H1 (cell line): Measurements from ENCODE around the gene SLC22A23. TPM values are rescaled to one million over a fixed set of nuclear protein-coding genes. Genes with fewer than 3 reads are reported as not detected.
A peak's percentile ranks its signal among the peaks of the same experiment; 100 is the strongest.

Source experiments
- CTCF ChIA-PET: fragments of 300-600 bp; sonication (Branson Sonifier 250); formaldehyde crosslinking; loops from one replicate; lab custom pipeline; 2021; ENCODE audit not compliant: partially characterized antibody; lab: Charles Lee
- POLR2A ChIA-PET: fragments of 300-600 bp; sonication (Branson Sonifier 250); formaldehyde crosslinking; loops from one replicate; lab custom pipeline; 2021; ENCODE audit warnings: inconsistent platforms; ENCODE audit not compliant: partially characterized antibody; lab: Charles Lee
- DNase-seq, 2 experiments: peaks; one replicate each; pipeline versions ENCODE4 v3.0.0 to v3.0.0-alpha.2; 2010 to 2022; ENCODE audit warnings: low spot score in 2 of 2, low read depth in 1 of 2, mixed read lengths in 1 of 2
- FAIRE-seq: peaks from 2 replicates; lab custom pipeline; 2011; peaks lifted over from hg19 to GRCh38; lab: Jason Lieb, UNC
- H2AFZ ChIP-seq: 2 replicates; pipeline ENCODE4 v1.8.1; 2012; ENCODE audit warnings: low read length, inconsistent platforms
- H2AK5ac ChIP-seq: 2 replicates; pipeline ENCODE4 v1.6.1; 2013; ENCODE audit warnings: low read depth, low read length
- H2BK120ac ChIP-seq: replicated peaks from 2 replicates; pipeline ENCODE3; 2013; ENCODE audit warnings: low read depth, low read length, inconsistent platforms
- H2BK12ac ChIP-seq: 2 replicates; pipeline ENCODE4 v1.6.1; 2013; ENCODE audit warnings: low read depth, low read length
- H2BK15ac ChIP-seq: 2 replicates; pipeline ENCODE4 v1.6.1; 2013; ENCODE audit warnings: low read length
- H2BK20ac ChIP-seq: 2 replicates; pipeline ENCODE4 v1.6.1; 2013; ENCODE audit warnings: low read length
- H2BK5ac ChIP-seq: 2 replicates; pipeline ENCODE4 v1.6.1; 2013; ENCODE audit warnings: low read depth, low read length
- H3K14ac ChIP-seq: 2 replicates; pipeline ENCODE4 v1.6.1; 2013; ENCODE audit warnings: inconsistent platforms; ENCODE audit not compliant: insufficient read length
- H3K18ac ChIP-seq: 2 replicates; pipeline ENCODE4 v1.6.1; 2013; ENCODE audit warnings: low read length; ENCODE audit errors: extremely low read depth
- H3K23ac ChIP-seq: 2 replicates; pipeline ENCODE4 v1.6.1; 2013; ENCODE audit warnings: inconsistent platforms; ENCODE audit not compliant: insufficient read length
- H3K23me2 ChIP-seq: 2 replicates; pipeline ENCODE4 v1.6.1; 2013; ENCODE audit warnings: low read depth, low read length
- H3K27ac ChIP-seq: 2 replicates; pipeline ENCODE4 v1.6.1; 2011; ENCODE audit warnings: low read depth, low read length, inconsistent platforms
- H3K27me3 ChIP-seq, 4 experiments: replicated peaks in 1 of 4; 1 replicate in 1 of 4; 2 replicates in 3 of 4; pipeline versions ENCODE4 v1.6.1 to v1.8.1; 2011 to 2013; ENCODE audit warnings: low read length in 3 of 4, mild to moderate bottlenecking in 3 of 4, inconsistent platforms in 2 of 4, mixed read lengths in 2 of 4, moderate library complexity in 1 of 4; ENCODE audit not compliant: control insufficient read depth in 3 of 4, insufficient read depth in 3 of 4; ENCODE audit errors: extremely low read depth in 1 of 4
- H3K36me3 ChIP-seq, 4 experiments: 2 replicates each; pipeline versions ENCODE4 v1.6.1 to v1.8.1; 2011 to 2013; ENCODE audit warnings: mild to moderate bottlenecking in 4 of 4, low read length in 3 of 4, moderate library complexity in 2 of 4, control low read depth in 1 of 4, inconsistent platforms in 1 of 4; ENCODE audit not compliant: insufficient read depth in 4 of 4, control insufficient read depth in 2 of 4
- H3K4ac ChIP-seq: replicated peaks from 2 replicates; pipeline ENCODE3; 2013; ENCODE audit warnings: low read length, low read depth, mixed read lengths, inconsistent platforms; ENCODE audit not compliant: insufficient read length
- H3K4me1 ChIP-seq, 4 experiments: replicated peaks in 1 of 4; 1 replicate in 1 of 4; 2 replicates in 3 of 4; pipeline versions ENCODE4 v1.6.1 to v1.8.1; 2011 to 2013; ENCODE audit warnings: low read length in 3 of 4, inconsistent platforms in 2 of 4, mixed read lengths in 1 of 4; ENCODE audit not compliant: insufficient read depth in 4 of 4, control insufficient read depth in 3 of 4
- H3K4me2 ChIP-seq, 2 experiments: 2 replicates each; pipeline versions ENCODE4 v1.6.1 to v1.8.1; 2011 to 2013; ENCODE audit warnings: low read depth in 2 of 2, low read length in 2 of 2, control low read depth in 1 of 2, inconsistent platforms in 1 of 2, mild to moderate bottlenecking in 1 of 2; ENCODE audit not compliant: insufficient read depth in 1 of 2
- H3K4me3 ChIP-seq, 4 experiments: fragments of 200-600, 300-600 bp in 1 of 4; sonication (generic), shearing (Covaris generic), sonication (Bioruptor Twin) in 1 of 4; 2 replicates each; pipeline versions ENCODE4 v1.5.1 to v1.8.1; 2011 to 2016; ENCODE audit warnings: low read length in 4 of 4, low read depth in 3 of 4, control low read depth in 2 of 4, inconsistent platforms in 2 of 4, mild to moderate bottlenecking in 2 of 4, mixed read lengths in 1 of 4, moderate library complexity in 1 of 4; ENCODE audit not compliant: insufficient read depth in 2 of 4; ENCODE audit errors: extremely low read depth in 1 of 4
- H3K56ac ChIP-seq: replicated peaks from 2 replicates; pipeline ENCODE3; 2013; ENCODE audit warnings: low read depth, mild to moderate bottlenecking, mixed read lengths, low read length, inconsistent platforms; ENCODE audit not compliant: insufficient read length
- H3K79me1 ChIP-seq: 2 replicates; pipeline ENCODE4 v1.6.1; 2013; ENCODE audit warnings: low read depth, low read length, control low read depth
- H3K79me2 ChIP-seq, 2 experiments: 2 replicates each; pipeline versions ENCODE4 v1.6.1 to v1.8.1; 2012 to 2013; ENCODE audit warnings: low read length in 2 of 2, mild to moderate bottlenecking in 2 of 2, inconsistent platforms in 1 of 2; ENCODE audit not compliant: insufficient read depth in 2 of 2, control insufficient read depth in 1 of 2
- H3K9ac ChIP-seq, 4 experiments: replicated peaks in 1 of 4; 1 replicate in 1 of 4; 2 replicates in 3 of 4; pipeline versions ENCODE4 v1.6.1 to v1.8.1; 2011 to 2013; ENCODE audit warnings: low read depth in 3 of 4, low read length in 3 of 4, control low read depth in 2 of 4, mild to moderate bottlenecking in 2 of 4, moderate library complexity in 2 of 4, inconsistent platforms in 1 of 4; ENCODE audit errors: extremely low read depth in 1 of 4
- H3K9me3 ChIP-seq, 2 experiments: 2 replicates each; pipeline versions ENCODE4 v1.6.1 to v1.8.1; 2012 to 2013; ENCODE audit warnings: mild to moderate bottlenecking in 2 of 2, moderate library complexity in 2 of 2, control low read depth in 1 of 2, inconsistent platforms in 1 of 2, low read depth in 1 of 2, low read length in 1 of 2, mixed read lengths in 1 of 2; ENCODE audit not compliant: insufficient read depth in 2 of 2
- H4K20me1 ChIP-seq, 2 experiments: replicated peaks in 1 of 2; 2 replicates each; pipeline versions ENCODE3 to v1.8.1; 2011 to 2013; ENCODE audit warnings: inconsistent platforms in 2 of 2, low read length in 2 of 2, mild to moderate bottlenecking in 1 of 2; ENCODE audit not compliant: insufficient read depth in 2 of 2, control insufficient read depth in 1 of 2
- H4K5ac ChIP-seq: 2 replicates; pipeline ENCODE4 v1.6.1; 2013; ENCODE audit warnings: low read length, low read depth, mixed read lengths, inconsistent platforms; ENCODE audit not compliant: insufficient read length
- H4K8ac ChIP-seq: 2 replicates; pipeline ENCODE4 v1.8.0; 2013; ENCODE audit warnings: mild to moderate bottlenecking, moderate library complexity, low read length, inconsistent platforms; ENCODE audit not compliant: insufficient read depth; ENCODE audit errors: extremely low read depth
- H4K91ac ChIP-seq: replicated peaks from 2 replicates; pipeline ENCODE3; 2013; ENCODE audit warnings: low read length, mixed read lengths, inconsistent platforms; ENCODE audit not compliant: insufficient read length
- BCL11A ChIP-seq, 2 experiments: IDR thresholded peaks; one replicate each; pipeline ENCODE4 v1.6.1; 2011; ENCODE audit warnings: low read depth in 2 of 2, low read length in 2 of 2, mild to moderate bottlenecking in 2 of 2
- CEBPB ChIP-seq: IDR thresholded peaks from 2 replicates; pipeline ENCODE4 v1.6.1; 2012; ENCODE audit warnings: low read depth, low read length
- CTCF ChIP-seq, 3 experiments: IDR thresholded peaks; 1 replicate in 2 of 3; 2 replicates in 1 of 3; pipeline versions ENCODE4 v1.5.1 to v1.6.1; 2011; ENCODE audit warnings: low read length in 3 of 3, mild to moderate bottlenecking in 3 of 3, inconsistent platforms in 2 of 3, low read depth in 1 of 3, moderate library complexity in 1 of 3; ENCODE audit not compliant: insufficient read depth in 1 of 3; ENCODE audit errors: control extremely low read depth in 1 of 3
- KDM1A ChIP-seq: fragments of 200-600, 300-600 bp; sonication (generic); IDR thresholded peaks from 2 replicates; pipeline ENCODE4 v1.7.1; 2016; ENCODE audit warnings: mild to moderate bottlenecking, low read length, borderline replicate concordance
- NANOG ChIP-seq: IDR thresholded peaks from 2 replicates; pipeline ENCODE4 v1.6.1; 2011; ENCODE audit warnings: low read length, low read depth, mild to moderate bottlenecking, inconsistent platforms; ENCODE audit not compliant: insufficient read depth, poor library complexity, severe bottlenecking
- POU5F1 ChIP-seq: IDR thresholded peaks from 2 replicates; pipeline ENCODE4 v1.6.1; 2011; ENCODE audit warnings: low read depth, mild to moderate bottlenecking, low read length, moderate library complexity
- RBBP5 ChIP-seq: IDR thresholded peaks from 2 replicates; pipeline ENCODE4 v1.7.1; 2012; ENCODE audit warnings: low read depth, mild to moderate bottlenecking, inconsistent platforms, low read length, moderate library complexity, borderline replicate concordance
- SIRT6 ChIP-seq: IDR thresholded peaks from one replicate; pipeline ENCODE4 v1.7.1; 2012; ENCODE audit warnings: low read length, inconsistent platforms
- SP4 ChIP-seq: IDR thresholded peaks from 2 replicates; pipeline ENCODE4 v1.6.1; 2012; ENCODE audit warnings: low read length, inconsistent platforms
- TAF1 ChIP-seq: IDR thresholded peaks from 2 replicates; pipeline ENCODE4 v1.6.1; 2011; ENCODE audit warnings: mild to moderate bottlenecking, low read depth, low read length
- TEAD4 ChIP-seq: IDR thresholded peaks from 2 replicates; pipeline ENCODE4 v1.6.1; 2012; ENCODE audit warnings: low read depth, low read length, inconsistent platforms, mixed read lengths
- YY1 ChIP-seq: IDR thresholded peaks from 2 replicates; pipeline ENCODE4 v1.6.1; 2011; ENCODE audit warnings: low read depth, mild to moderate bottlenecking, low read length
- WGBS, 2 experiments: shearing (Covaris generic) in 1 of 2; methylation state at CpG; one replicate each; pipeline versions ENCODE4 v1.1.6 to v1.1.7; 2013 to 2015; ENCODE audit warnings: low lambda C conversion rate in 2 of 2, mixed read lengths in 2 of 2, inconsistent platforms in 1 of 2, low coverage in 1 of 2, missing lambda C conversion rate in 1 of 2; ENCODE audit not compliant: insufficient replicate concordance in 2 of 2, insufficient coverage in 1 of 2, insufficient read length in 1 of 2; ENCODE audit errors: extremely low coverage in 1 of 2, missing lambda C conversion rate in 1 of 2; 5-methylcytosine and 5-hydroxymethylcytosine counted together
- polyA plus RNA-seq, 7 experiments: library from polyadenylated mRNA; depleted of rRNA in 3 of 7; stranded (reverse) in 5 of 7; unstranded in 2 of 7; fragments of >200 nt in 5 of 7; fragments of 200-250 nt in 2 of 7; gene quantifications; 1 replicate in 5 of 7; 2 replicates in 1 of 7; 4 replicates in 1 of 7; pipeline versions ENCODE4 v1.2.1 to v1.2.3, GENCODE V29; 2011 to 2013; ENCODE audit warnings: missing spikeins in 2 of 7, mixed read lengths in 2 of 7
- total RNA-seq: library from RNA; stranded (reverse); fragmentation: NEBNext Ultra II Directional; extraction: Animal tissue kit (Norgen Biotek cat#: 25700); gene quantifications from 2 replicates; pipeline ENCODE4 v1.2.1, GENCODE V29; 2021

Gene SLC22A23
- total and polyA plus RNA-seq, 2 of the 8 experiments (the other 6 are each of a cell fraction or from before 2014, with no cell fraction given) = 9.9 to 38.4 TPM

GRCh38 chr6:3264356-3264755 is 192.5 kb downstream of the SLC22A23 start:
- no peak overlapping the region for H3K4me2 ChIP-seq
- H3K4ac ChIP-seq = no peak overlapping the region
- peaks cover 16 to 40% of the 10 kb centered on the region in 2 experiments for H4K20me1 ChIP-seq
- H3K9me3 ChIP-seq = no peaks in the 10 kb centered on the region
- H2BK15ac ChIP-seq = no peak overlapping the region
- ChIA-PET POLR2A (interaction anchor here (0.7 to 1.0 kb wide), 3 partner anchors 16 to 291 kb away, joined by 3 read pairs; no protein-coding TSS in a partner anchor), CTCF (interaction anchor here (0.6 to 4.4 kb wide), 5 partner anchors 8 to 265 kb away, joined by 3 to 23 read pairs (median 4); no protein-coding TSS in a partner anchor)
- H2BK5ac ChIP-seq = no peak overlapping the region
- DNase-seq (no peak), FAIRE-seq (no peak)
- no peak overlapping the region for H3K14ac ChIP-seq
- 100% methylated on average over 3 of the region's 3 CpGs; no CpG with 5 or more reads in 1 of the 2 experiments for WGBS, 2 experiments
- no peak overlapping the region for H3K4me3 ChIP-seq
- peaks cover 22% of the 10 kb centered on the region for H3K79me1 ChIP-seq
- peaks cover 6 to 36% (median 16%) of the 10 kb centered on the region in 4 experiments; a peak in 7 of 8 replicates for H3K36me3 ChIP-seq
- H4K91ac ChIP-seq = no peak overlapping the region
- peaks cover 3 to 5% (median 5%) of the 10 kb centered on the region in 4 experiments; a peak in 4 of 7 replicates for H3K4me1 ChIP-seq
- H4K8ac ChIP-seq = 0 out of 2 replicates have a peak overlapping the region, but pooled peaks have one; percentile 42
- H3K9ac ChIP-seq = no peak overlapping the region
- no peak overlapping the region for H2AK5ac ChIP-seq
- H2BK20ac ChIP-seq = no peak overlapping the region
- H2BK12ac ChIP-seq = no peak overlapping the region
- no peak overlapping the region for H3K56ac ChIP-seq
- no peaks in the 10 kb centered on the region for H3K27me3 ChIP-seq
- H3K23me2 ChIP-seq = peaks cover 5% of the 10 kb centered on the region; the same call in 1 of the 2 replicates
- no peak overlapping the region for H3K23ac ChIP-seq
- no peak overlapping the region for H3K27ac ChIP-seq
- no peak overlapping the region for H4K5ac ChIP-seq
- H2AFZ ChIP-seq = no peak overlapping the region
- H3K18ac ChIP-seq = no peak overlapping the region
- H2BK120ac ChIP-seq = no peak overlapping the region
- peaks cover 8 to 73% of the 10 kb centered on the region in 2 experiments; a peak in 3 of 4 replicates for H3K79me2 ChIP-seq
- TF ChIP-seq POU5F1 = no peak
- TF ChIP-seq CTCF (IDR thresholded peaks at IDR 0.05; ENCODE audit: control extremely low read depth in 1 of 3, insufficient read depth in 1 of 3, low read depth in 1 of 3, low read length in 3 of 3) = no peak
- TF ChIP-seq SP4 = no peak
- no peak for TF ChIP-seq TAF1
- no peak for TF ChIP-seq YY1
- no peak for TF ChIP-seq RBBP5
- TF ChIP-seq TEAD4 = no peak
- no peak for TF ChIP-seq CEBPB
- TF ChIP-seq BCL11A (IDR thresholded peaks at IDR 0.05; ENCODE audit: low read depth in 2 of 2, low read length in 2 of 2) = no peak
- no peak for TF ChIP-seq NANOG
- TF ChIP-seq SIRT6 = no peak
- no peak for TF ChIP-seq KDM1A
